NB4 (cell line): Measurements from ENCODE around the gene PRKACB.

Source experiments
- DNase-seq: peaks from one replicate; pipeline ENCODE4 v3.0.0; 2010; ENCODE audit warnings: low read depth
- H3K4me3 ChIP-seq: one replicate; pipeline ENCODE4 v1.5.1; 2011; ENCODE audit warnings: mild to moderate bottlenecking, low read depth, low read length, moderate library complexity
- CTCF ChIP-seq: IDR thresholded peaks from one replicate; pipeline ENCODE4 v1.5.1; 2012; ENCODE audit warnings: low read depth, low read length
- MYC ChIP-seq: IDR thresholded peaks from 2 replicates; pipeline ENCODE4 v1.6.1; 2011; ENCODE audit warnings: low read depth, low read length
- POLR2A ChIP-seq: IDR thresholded peaks from 2 replicates; pipeline ENCODE4 v1.6.1; 2011; ENCODE audit warnings: mild to moderate bottlenecking; ENCODE audit not compliant: insufficient read length; ENCODE audit errors: extremely low read depth
- TF ChIP-seq, protein P1 (sequence below): IDR thresholded peaks from 2 replicates; pipeline ENCODE4 v1.6.1; 2011; ENCODE audit warnings: low read depth, low read length

Gene PRKACB

GRCh38 chr1:84266748-84267147 lies 122.7 kb downstream of the PRKACB start:
- TF ChIP-seq CTCF (no peak), MYC (no peak), POLR2A (no peak)
- TF ChIP-seq, protein P1, sequence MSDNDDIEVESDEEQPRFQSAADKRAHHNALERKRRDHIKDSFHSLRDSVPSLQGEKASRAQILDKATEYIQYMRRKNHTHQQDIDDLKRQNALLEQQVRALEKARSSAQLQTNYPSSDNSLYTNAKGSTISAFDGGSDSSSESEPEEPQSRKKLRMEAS = no peak
- H3K4me3 ChIP-seq = no peak overlapping the region
- no peak for DNase-seq

DNA sequence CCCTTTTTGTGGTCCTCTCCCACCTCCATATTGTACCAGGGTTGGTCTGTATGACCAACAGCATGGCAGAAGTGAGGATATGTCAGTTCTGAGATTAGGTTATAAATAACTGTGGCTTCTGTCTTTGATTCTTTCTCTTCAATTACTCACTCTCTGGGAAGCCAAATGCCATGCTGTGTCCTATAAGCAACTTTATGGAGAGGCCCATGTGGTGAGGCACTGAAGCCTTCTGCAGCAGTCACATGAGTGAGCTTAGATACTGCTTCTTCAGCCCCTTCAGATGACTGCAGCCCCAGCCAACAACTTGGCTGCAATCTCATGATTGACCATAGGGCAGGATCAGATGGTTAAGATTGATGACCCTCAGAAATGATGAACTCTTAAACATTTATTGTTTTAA lies 123.4 kb downstream of the PRKACB start:
- TF ChIP-seq POLR2A = no peak
- TF ChIP-seq, protein P1 = no peak
- no peak for TF ChIP-seq MYC
- no peak for TF ChIP-seq CTCF
- DNase-seq = no peak
- H3K4me3 ChIP-seq = no peak overlapping the region

DNA sequence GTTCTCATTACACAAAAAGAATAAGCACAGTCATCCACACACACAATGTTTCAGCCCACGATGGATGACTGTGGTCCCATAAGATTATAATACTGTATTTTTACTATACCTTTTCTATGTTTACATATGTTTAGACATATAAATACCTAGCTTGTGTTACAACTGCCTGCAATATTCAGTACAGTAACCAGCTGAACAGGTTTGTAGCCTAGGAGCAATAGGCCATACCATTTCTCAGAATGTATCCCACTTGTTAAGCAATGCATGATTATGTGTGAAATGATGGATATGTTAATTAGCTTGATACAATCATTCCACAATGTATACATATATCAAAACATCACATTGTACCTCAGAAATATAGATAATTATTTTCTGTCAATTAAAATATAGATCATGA lies 124.3 kb downstream of the PRKACB start:
- H3K4me3 ChIP-seq = no peak overlapping the region
- no peak for TF ChIP-seq POLR2A
- no peak for TF ChIP-seq MYC
- no peak for DNase-seq

DNA sequence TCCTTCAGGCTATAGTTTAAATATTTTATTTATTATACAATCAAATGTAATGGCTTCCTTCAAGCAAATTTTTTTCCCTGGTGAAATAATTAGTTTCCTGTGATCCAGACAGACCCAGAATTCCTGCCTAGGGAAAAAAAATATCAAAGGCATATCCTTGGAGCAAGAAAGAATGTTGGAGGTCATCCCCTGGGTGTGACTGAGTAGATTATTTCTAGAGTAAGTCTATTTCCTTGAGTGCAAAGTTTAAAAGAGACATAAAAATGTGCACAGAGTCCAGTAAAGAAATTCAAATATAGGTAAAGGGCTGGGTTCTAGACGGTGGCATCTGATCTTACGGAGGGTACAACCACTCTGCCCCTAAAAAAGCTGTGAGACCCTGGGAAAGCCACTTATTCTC lies 125.2 kb downstream of the PRKACB start:
- no peak overlapping the region for H3K4me3 ChIP-seq
- TF ChIP-seq POLR2A = no peak
- no peak for TF ChIP-seq CTCF
- no peak for TF ChIP-seq MYC
- TF ChIP-seq, protein P1 = no peak
- no peak for DNase-seq

GRCh38 chr1:84271441-84272151 lies 127.5 kb downstream of the PRKACB start:
- DNase-seq = peak; percentile 3
- TF ChIP-seq MYC (no peak), POLR2A (no peak), CTCF (no peak)
- TF ChIP-seq, protein P1 = no peak
- H3K4me3 ChIP-seq = no peak overlapping the region

DNA sequence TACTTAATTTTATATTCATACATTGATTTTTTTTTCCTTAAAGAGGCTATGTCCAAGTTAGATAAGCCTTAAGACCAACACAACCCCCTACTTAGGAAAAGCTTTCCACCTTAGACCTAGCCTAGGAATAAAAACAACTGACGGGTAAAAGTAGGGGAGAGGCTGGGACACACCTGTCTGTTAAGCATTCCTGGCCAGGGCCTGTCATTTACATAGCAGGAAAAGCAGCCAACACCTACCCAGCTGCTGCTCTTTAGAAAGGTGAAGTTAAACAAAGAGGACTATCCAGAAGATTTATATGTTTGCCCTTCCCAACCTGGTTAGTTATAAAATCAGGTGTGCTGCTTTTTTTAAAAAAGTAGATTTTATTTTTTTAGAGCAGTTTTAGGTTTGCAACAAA lies 128.3 kb downstream of the PRKACB start:
- DNase-seq = no peak
- H3K4me3 ChIP-seq = no peak overlapping the region
- TF ChIP-seq MYC (no peak), POLR2A (no peak), CTCF (no peak)
- TF ChIP-seq, protein P1 = no peak
